ENCODE measurements around the gene WDR27.

WDR27 gene

GRCh38 chr6:169416249-169416648, 285.6 kb downstream of the WDR27 start:
- no peak for DNase-seq (ENCODE audit: low read depth in 3 of 3, low spot score in 1 of 3)

- DNase-seq (ENCODE audit: low read depth in 3 of 3, low spot score in 1 of 3) = no peak
Measured at GRCh38 chr6:169415179-169415578, 286.6 kb downstream of the WDR27 start.

DNA sequence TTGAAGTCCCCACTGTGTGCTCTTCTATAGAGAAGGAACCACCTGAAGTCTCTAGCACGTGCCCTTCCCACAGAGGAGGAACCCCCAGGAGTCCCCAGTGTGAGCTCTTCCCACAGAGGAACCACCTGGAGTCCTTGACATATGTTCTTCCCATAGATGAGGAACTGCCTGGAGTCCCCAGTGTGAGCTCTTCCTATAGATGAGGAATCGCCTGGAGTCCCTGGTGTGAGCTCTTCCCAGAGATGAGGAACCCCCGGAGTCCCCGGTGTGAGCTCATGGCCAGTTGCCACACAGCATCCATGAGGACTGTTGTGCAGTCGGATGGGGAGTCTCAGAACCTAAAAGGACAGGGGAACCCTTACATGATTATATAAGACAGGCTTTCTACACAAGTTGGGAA, 290.1 kb downstream of the WDR27 start:
- DNase-seq (ENCODE audit: low read depth in 3 of 3, low spot score in 1 of 3) = no peak

DNA sequence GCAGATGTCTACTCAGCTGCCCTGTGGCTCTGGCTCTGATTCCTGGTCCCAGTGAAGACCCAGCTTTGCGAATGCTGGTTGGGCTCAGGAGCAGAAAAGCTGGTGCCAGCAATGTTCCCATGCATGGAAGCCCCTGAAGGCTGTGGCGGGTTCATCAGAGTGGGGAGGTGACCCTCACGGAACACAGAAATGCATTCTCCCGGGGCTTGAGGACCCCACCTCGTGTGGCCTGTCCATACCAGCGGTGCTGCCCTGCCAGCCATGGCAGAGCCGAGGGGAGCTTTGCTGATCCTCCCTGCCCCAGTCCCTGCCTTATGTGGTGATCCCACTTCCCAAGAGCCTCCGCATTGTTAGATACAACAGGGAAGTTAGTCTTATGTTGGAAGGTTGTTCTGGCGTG, 290.5 kb downstream of the WDR27 start:
- DNase-seq (ENCODE audit: low read depth in 3 of 3, low spot score in 1 of 3) = no peak

DNA sequence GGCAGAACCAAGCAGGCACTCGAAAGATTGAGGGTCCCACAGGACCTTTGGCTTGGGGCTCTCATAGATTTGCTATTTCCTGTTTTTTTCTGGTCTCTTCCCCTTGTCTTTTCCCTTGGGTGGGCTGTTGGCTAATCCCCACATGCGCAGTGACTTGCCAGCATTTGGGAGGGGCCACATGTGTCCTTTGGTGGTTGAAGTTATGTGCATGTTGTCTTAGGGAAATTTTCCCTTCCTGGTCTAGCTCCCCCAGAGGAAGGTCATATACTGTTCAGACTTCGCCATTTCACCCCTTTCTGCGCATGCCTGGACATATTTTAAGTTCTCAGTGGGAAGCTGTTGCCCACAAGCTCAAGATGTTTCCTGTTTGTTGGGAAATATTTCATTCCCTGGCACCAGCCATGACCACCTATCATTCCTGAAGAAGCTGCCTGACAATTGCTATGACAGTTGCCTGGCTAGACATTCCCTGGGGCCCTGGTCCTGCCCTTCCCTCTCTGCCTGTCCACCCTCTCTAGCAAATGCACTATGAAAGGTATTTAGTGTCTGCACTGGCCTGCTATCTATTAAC, 292.0 kb downstream of the WDR27 start:
- DNase-seq (ENCODE audit: low read depth in 3 of 3, low spot score in 1 of 3) = no peak

DNA sequence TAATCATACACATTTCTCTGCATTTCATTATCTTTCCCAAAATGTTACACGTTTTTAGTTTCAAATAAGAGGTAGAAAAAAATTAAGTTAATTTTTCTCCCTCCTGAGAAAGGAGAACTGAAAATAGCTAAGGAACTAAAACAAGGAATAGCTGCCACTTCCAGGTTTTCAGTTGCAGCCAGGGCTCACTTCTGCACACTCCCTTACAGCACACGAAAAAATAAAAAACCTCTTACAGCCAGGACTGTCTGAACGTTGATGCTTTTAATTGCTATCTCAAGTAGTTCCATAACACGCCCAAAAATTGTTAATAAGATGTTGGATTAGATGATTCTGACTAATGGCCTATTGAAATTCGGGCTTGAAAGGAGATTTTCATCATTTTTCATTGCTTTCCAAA, 294.5 kb downstream of the WDR27 start:
- no peak for DNase-seq (ENCODE audit: low read depth in 3 of 3, low spot score in 1 of 3)

Data from stimulated activated CD4-positive, alpha-beta T cell treated with anti-CD3 and anti-CD28 coated beads, TNF-alpha, amount 100 ng/mL, for 1 hour (primary cell).